Spleen (tissue), 11 donors: ENCODE data around the gene RNF187. TPM values are rescaled to one million over a fixed set of nuclear protein-coding genes. Genes with fewer than 3 reads are reported as not detected.
A peak's percentile ranks its signal among the peaks of the same experiment; 100 is the strongest.

Experiments
- DNase-seq: peaks from one replicate; pipeline ENCODE4 v3.0.0-alpha.2; 2020
- H3K27ac ChIP-seq, 8 donors: fragments of 200-600 bp; sonication (generic) in 7 of 8; 1 replicate in 4 of 8; 2 replicates in 4 of 8; pipeline versions ENCODE4 v1.5.0 to v1.8.0; 2016 to 2021; ENCODE audit warnings: inconsistent platforms in 4 of 8, mild to moderate bottlenecking in 4 of 8, moderate library complexity in 1 of 8
- H3K27me3 ChIP-seq, 7 donors: fragments of 200-600 bp; sonication (generic) in 6 of 7; replicated peaks in 1 of 7; 1 replicate in 4 of 7; 2 replicates in 3 of 7; pipeline versions ENCODE4 v1.5.0 to v1.8.0; 2016 to 2021; ENCODE audit warnings: inconsistent platforms in 3 of 7, mild to moderate bottlenecking in 1 of 7
- H3K36me3 ChIP-seq, 6 donors: fragments of 200-600 bp; sonication (generic) in 5 of 6; 1 replicate in 4 of 6; 2 replicates in 2 of 6; pipeline versions ENCODE4 v1.5.0 to v1.8.0; 2016 to 2021; ENCODE audit warnings: inconsistent platforms in 2 of 6
- H3K4me1 ChIP-seq, 6 donors: fragments of 200-600 bp; sonication (generic) in 5 of 6; 1 replicate in 3 of 6; 2 replicates in 3 of 6; pipeline versions ENCODE4 v1.5.0 to v1.8.0; 2016 to 2021; ENCODE audit warnings: inconsistent platforms in 3 of 6
- H3K4me3 ChIP-seq, 8 donors: fragments of 200-600 bp; sonication (generic) in 7 of 8; 1 replicate in 4 of 8; 2 replicates in 4 of 8; pipeline versions ENCODE4 v1.5.0 to v1.8.0; 2016 to 2021; ENCODE audit warnings: inconsistent platforms in 4 of 8, mild to moderate bottlenecking in 4 of 8, moderate library complexity in 2 of 8
- H3K9me3 ChIP-seq, 8 donors: fragments of 200-600 bp; sonication (generic) in 7 of 8; 1 replicate in 4 of 8; 2 replicates in 4 of 8; pipeline versions ENCODE4 v1.5.0 to v1.8.0; 2016 to 2021; ENCODE audit warnings: inconsistent platforms in 4 of 8
- POLR2A ChIP-seq, 3 donors: fragments of 450-650 bp; IDR thresholded peaks; one replicate each; pipeline ENCODE4 v1.5.1; 2017; ENCODE audit warnings: antibody characterized with exemption in 3 of 3, mild to moderate bottlenecking in 1 of 3
- POLR2AphosphoS5 ChIP-seq, 3 donors: sonication (generic); formaldehyde crosslinking; IDR thresholded peaks; one replicate each; pipeline ENCODE4 v1.5.1; 2017; ENCODE audit warnings: antibody characterized with exemption in 3 of 3
- WGBS, 5 donors: extraction: QIAGEN DNeasy Blood & Tissue Kit in 3 of 5; methylation state at CpG; one replicate each; pipeline versions ENCODE4 v1.1.5 to v1.1.7; 2013 to 2018; 5-methylcytosine and 5-hydroxymethylcytosine counted together
- intact Hi-C: fragments of 100-400 bp; cut with DNase I; formaldehyde crosslinking; loops from one replicate; pipeline ENCODE4 v1.15.0; 2023; ENCODE audit warnings: low total_unique reads
- polyA plus RNA-seq, 3 donors: library from polyadenylated mRNA; stranded (reverse); fragments of 200-250 nt; gene quantifications; one replicate each; pipeline ENCODE4 v1.2.1, GENCODE V29; 2013
- total RNA-seq, 7 donors: library from RNA; depleted of rRNA in 3 of 7; stranded (reverse); fragments of >200 nt in 3 of 7; fragmentation: NEBNext Ultra II Directional in 4 of 7; extraction: Animal tissue kit (Norgen Biotek cat#: 25700) in 4 of 7; gene quantifications; one replicate each; pipeline versions ENCODE4 v1.1.0 to v1.2.1, GENCODE V29; 2016 to 2021
- TF ChIP-seq, protein P1 (sequence below), 11 experiments: fragments of 200-600 bp in 7 of 11; fragments of 450-650 bp in 4 of 11; sonication (generic) in 4 of 11; IDR thresholded peaks in 8 of 11; conservative IDR thresholded peaks in 3 of 11; 1 replicate in 7 of 11; 2 replicates in 4 of 11; pipeline versions ENCODE4 v1.4.0 to v1.8.0; 2016 to 2021; ENCODE audit warnings: antibody characterized with exemption in 11 of 11, inconsistent platforms in 4 of 11, mild to moderate bottlenecking in 1 of 11
- donor health status: healthy with polysubstance abuse.
- donor health status: DM: no; HTN: no; CAD: no; lungs with moderate emphysema.
- donor health status: DM: no; HTN: no; CAD: no.
- donor health status: Bipolar disorder and iron deficiency.
- donor health status: healthy.
- donor health status: DM: no; HTN: no; CAD: no.
- donor health status: DM: yes; HTN: yes; CAD: no.

RNF187 gene
- total and polyA plus RNA-seq, 10 donors: 21.4 to 118 (median 60.4) TPM

DNA sequence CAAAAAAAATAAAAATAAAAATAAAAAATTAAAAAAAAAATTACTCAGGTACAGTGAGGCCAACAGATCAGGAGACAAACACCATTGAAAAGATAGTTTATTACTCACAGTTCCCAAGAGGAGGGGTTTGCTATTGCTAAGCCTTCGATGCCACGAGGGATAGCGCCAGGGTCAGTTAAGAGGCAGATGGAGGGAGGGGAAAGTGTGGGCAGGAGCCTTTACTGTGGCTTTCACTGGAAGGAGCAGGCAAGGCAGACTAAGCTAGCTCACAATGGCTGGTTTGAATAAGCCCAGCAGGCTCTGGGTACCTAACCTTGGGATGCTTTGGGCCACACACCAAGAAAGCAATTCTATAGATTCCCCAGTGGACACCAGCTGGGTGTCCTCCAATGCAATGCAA lies 12.7 kb upstream of the RNF187 start:
- WGBS, 5 donors: 74 to 88% (median 86%) methylated on average over 3 of the region's 3 CpGs
- H3K27ac ChIP-seq: no peak overlapping the region
- H3K4me3 ChIP-seq: no peak overlapping the region
- intact Hi-C loops: no loop called here
- peaks cover 7 to 32% (median 14%) of the 10 kb centered on the region in 6 donors for H3K4me1 ChIP-seq
- TF ChIP-seq POLR2A (IDR thresholded peaks at IDR 0.05) (no peak), POLR2AphosphoS5 (IDR thresholded peaks at IDR 0.05) (no peak)
- TF ChIP-seq, protein P1, sequence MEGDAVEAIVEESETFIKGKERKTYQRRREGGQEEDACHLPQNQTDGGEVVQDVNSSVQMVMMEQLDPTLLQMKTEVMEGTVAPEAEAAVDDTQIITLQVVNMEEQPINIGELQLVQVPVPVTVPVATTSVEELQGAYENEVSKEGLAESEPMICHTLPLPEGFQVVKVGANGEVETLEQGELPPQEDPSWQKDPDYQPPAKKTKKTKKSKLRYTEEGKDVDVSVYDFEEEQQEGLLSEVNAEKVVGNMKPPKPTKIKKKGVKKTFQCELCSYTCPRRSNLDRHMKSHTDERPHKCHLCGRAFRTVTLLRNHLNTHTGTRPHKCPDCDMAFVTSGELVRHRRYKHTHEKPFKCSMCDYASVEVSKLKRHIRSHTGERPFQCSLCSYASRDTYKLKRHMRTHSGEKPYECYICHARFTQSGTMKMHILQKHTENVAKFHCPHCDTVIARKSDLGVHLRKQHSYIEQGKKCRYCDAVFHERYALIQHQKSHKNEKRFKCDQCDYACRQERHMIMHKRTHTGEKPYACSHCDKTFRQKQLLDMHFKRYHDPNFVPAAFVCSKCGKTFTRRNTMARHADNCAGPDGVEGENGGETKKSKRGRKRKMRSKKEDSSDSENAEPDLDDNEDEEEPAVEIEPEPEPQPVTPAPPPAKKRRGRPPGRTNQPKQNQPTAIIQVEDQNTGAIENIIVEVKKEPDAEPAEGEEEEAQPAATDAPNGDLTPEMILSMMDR (IDR thresholded peaks at IDR 0.05 in 8 of 11, conservative IDR thresholded peaks at IDR 0.05 in 3 of 11): no peak
- no peak for DNase-seq
- H3K9me3 ChIP-seq: no peaks in the 10 kb centered on the region
- no peaks in the 10 kb centered on the region for H3K36me3 ChIP-seq
- peaks cover 4 to 26% (median 18%) of the 10 kb centered on the region in 7 donors for H3K27me3 ChIP-seq

DNA sequence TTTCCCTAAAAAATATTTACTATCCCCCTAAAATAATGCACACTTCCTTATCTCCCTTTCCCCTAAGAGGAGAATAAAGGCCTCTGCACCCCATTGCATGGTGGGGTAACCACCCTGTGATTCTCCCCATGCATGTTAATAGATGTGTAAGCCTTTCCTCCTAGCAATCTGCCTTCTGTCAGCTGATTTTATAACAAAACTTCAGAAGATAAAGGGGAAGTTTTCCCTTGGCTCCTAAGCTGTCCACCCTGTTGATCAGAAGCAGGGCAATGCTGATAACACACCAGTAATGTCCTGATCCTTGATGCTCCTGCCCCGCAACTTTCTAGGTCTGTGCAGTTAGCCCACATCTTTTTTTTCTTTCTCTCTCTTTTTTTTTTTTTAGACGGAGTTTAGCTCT lies 11.4 kb upstream of the RNF187 start:
- intact Hi-C loops: no loop called here
- TF ChIP-seq, protein P1 (IDR thresholded peaks at IDR 0.05 in 8 of 11, conservative IDR thresholded peaks at IDR 0.05 in 3 of 11): no peak
- TF ChIP-seq POLR2AphosphoS5 (IDR thresholded peaks at IDR 0.05): no peak
- TF ChIP-seq POLR2A (IDR thresholded peaks at IDR 0.05): no peak
- H3K4me1 ChIP-seq: peaks cover 7 to 34% (median 14%) of the 10 kb centered on the region in 6 donors

DNA sequence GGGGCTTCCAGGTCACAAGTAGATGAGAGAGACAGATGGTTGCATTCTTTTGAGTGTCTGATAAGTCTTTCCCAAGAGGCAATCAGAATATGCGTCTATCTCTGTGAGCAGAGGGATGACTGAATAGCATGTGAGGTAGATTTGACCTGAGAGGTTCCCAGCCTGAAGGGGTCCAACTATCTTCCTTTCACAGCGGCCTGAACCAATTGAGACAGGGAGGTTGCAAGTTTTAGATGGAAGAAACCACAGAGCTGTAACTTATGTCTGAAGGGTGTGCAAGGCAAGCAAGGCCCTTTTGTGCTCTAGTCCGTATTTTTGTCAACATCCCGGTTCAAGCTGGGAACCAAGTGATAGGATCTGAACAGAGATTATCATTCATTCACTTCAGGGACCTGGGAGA lies 9.9 kb upstream of the RNF187 start:
- Histone ChIP-seq H3K4me1 (peaks cover 7 to 28% (median 14%) of the 10 kb centered on the region in 6 donors), H3K36me3 (no peaks in the 10 kb centered on the region), H3K4me3 (no peak overlapping the region), H3K27me3 (no peaks in the 10 kb centered on the region), H3K27ac (no peak overlapping the region), H3K9me3 (no peaks in the 10 kb centered on the region)
- DNase-seq: no peak
- intact Hi-C loops: no loop called here
- TF ChIP-seq, protein P1 (IDR thresholded peaks at IDR 0.05 in 8 of 11, conservative IDR thresholded peaks at IDR 0.05 in 3 of 11): no peak
- TF ChIP-seq POLR2A (IDR thresholded peaks at IDR 0.05): no peak
- no peak for TF ChIP-seq POLR2AphosphoS5 (IDR thresholded peaks at IDR 0.05)
- 88 to 97% (median 93%) methylated on average over 4 of the region's 4 CpGs for WGBS, 5 donors

More for the DNA sequence above, 11.4 kb upstream of the RNF187 start:
- H3K27ac ChIP-seq: no peak overlapping the region
- DNase-seq: no peak
- H3K36me3 ChIP-seq: no peaks in the 10 kb centered on the region
- peaks cover 0 to 13% (median 6%) of the 10 kb centered on the region in 7 donors for H3K27me3 ChIP-seq
- H3K9me3 ChIP-seq: no peaks in the 10 kb centered on the region
- 71 to 89% (median 75%) methylated on average over 2 of the region's 2 CpGs for WGBS, 5 donors
- H3K4me3 ChIP-seq: no peak overlapping the region

DNA sequence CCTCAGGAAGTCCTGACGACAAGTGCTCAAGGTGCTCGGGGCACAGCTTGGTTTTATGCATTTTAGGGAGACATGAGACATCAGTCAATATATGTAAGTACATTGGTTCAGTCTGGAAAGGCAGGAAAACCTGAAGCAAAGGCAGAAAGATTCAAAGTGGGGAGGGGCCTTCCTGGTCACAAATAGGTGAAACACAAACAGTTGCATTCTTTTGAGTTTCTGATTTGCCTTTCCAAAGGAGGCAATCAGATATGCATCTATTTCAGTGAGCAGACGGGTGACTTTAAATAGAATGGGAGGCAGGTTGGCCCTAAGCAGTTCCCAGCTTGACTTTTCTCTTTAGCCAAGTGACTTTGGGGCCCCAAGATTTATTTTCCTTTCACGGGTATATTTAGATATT lies 8.9 kb upstream of the RNF187 start:
- TF ChIP-seq POLR2AphosphoS5 (IDR thresholded peaks at IDR 0.05): no peak
- TF ChIP-seq POLR2A (IDR thresholded peaks at IDR 0.05): no peak
- TF ChIP-seq, protein P1 (IDR thresholded peaks at IDR 0.05 in 8 of 11, conservative IDR thresholded peaks at IDR 0.05 in 3 of 11): no peak
- Histone ChIP-seq H3K36me3 (no peaks in the 10 kb centered on the region), H3K4me3 (no peak overlapping the region), H3K9me3 (no peaks in the 10 kb centered on the region), H3K4me1 (peaks cover 7 to 18% (median 14%) of the 10 kb centered on the region in 6 donors), H3K27me3 (no peaks in the 10 kb centered on the region), H3K27ac (peak overlapping the region in 1 of 8 donors; percentile 75)
- DNase-seq: no peak
- intact Hi-C loops: no loop called here
- WGBS, 5 donors: 26 to 42% (median 32%) methylated on average over 4 of the region's 4 CpGs
